Stimulated activated CD4-positive, alpha-beta T cell treated with anti-CD3 and anti-CD28 coated beads, Interleukin-4, amount 100 ng/mL, for 4 hours (primary cell): ENCODE measurements around the gene HIGD1A.
A peak's percentile ranks its signal among the peaks of the same experiment; 100 is the strongest.

Source experiments
- DNase-seq, 2 experiments: peaks; one replicate each; pipeline ENCODE4 v3.0.0-alpha.2; 2020

HIGD1A gene

DNA sequence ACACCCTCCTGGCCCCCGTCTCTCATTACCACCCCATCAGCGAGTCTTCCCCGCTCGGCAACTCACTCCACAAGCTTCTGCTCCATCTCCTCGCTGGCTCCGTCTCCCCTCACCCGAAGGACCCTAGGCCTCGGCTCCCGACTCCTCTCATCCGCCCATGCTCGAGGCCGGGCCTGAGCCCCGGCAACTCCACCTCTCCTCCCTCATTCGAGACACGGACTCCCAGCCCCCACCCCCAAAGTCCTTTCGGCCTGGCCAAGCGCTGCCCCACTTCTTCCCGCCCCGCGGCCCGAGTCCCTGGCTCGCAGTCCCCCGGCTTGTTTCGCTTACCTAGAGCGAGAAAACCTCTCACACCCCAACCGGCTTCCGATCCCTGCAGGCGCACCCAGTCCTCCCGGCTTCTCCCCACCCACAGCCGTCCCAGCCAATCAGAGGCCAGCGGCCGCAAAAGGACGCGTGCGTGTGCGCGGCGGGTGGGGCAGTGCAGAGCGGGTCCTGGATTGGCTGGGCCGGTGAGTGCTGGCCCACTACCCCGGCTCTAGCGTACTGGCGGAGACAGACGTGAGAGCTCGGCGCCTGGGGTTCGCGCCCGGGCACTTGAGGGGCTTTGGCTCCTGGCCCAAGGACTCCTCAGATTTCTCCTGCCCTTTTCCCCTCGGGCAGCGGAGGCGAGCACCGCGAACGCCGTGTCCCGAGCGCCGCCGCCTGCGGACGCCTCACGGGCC is at the start of gene HIGD1A:
TSS of gene HIGD1A (minus strand) at position 385 of the 725 bp plus-strand sequence. CDS start 10,237 bp downstream, outside the sequence.
- DNase-seq: peak; percentile 91 to 93

GRCh38 chr3:42853739-42854302 is 49.5 kb upstream of the HIGD1A start:
- no peak for DNase-seq

DNA sequence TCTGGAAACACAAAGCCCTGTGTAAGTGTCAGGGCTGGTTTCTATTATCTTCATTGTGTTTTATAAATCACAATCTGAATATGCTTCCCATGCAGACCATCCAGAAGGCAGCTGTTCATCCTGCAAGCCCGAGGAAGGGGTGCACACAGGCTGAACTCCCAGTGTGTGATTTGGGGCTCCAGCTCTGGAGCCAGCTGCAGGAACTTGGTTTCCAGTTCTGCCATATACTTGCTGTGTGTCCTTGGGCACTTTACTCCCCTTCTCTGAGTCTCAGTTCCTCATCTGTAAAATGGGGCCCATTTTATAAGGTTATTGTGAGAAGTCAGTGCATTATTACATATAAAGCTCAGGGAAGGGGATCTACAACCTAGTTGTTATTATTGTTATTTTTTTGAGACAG is 48.8 kb upstream of the HIGD1A start:
- DNase-seq: no peak

GRCh38 chr3:42852441-42852840 is 48.2 kb upstream of the HIGD1A start:
- no peak for DNase-seq

- DNase-seq: no peak
These were observed 47.0 kb upstream of the HIGD1A start for GRCh38 chr3:42851228-42851834.

- DNase-seq: no peak
These were observed 46.0 kb upstream of the HIGD1A start for GRCh38 chr3:42850263-42850662.

GRCh38 chr3:42849017-42849416 is 44.7 kb upstream of the HIGD1A start:
- DNase-seq: no peak

- DNase-seq: no peak
These were observed 43.4 kb upstream of the HIGD1A start for GRCh38 chr3:42847731-42848130.

- DNase-seq: no peak
These were observed 42.6 kb upstream of the HIGD1A start for GRCh38 chr3:42846685-42847522.

DNA sequence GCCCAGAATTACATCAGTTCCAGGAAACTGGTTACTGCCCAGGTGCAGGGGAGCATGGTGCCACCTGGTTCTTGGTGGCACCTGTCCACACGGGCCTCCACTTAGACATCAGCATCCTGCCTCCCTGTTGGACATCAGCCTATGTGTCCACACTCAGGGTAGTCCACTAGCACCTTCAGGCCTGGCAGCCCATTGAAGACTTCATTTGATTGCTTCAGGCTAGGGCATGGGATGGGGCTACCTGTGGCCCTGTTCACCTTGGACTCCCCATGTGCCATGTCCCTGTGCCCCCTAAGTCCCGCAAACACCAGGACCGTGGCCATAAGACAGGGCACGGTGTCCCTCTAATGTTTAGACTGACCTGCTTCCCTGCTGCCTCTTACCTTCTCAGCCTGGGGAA is 40.5 kb upstream of the HIGD1A start:
- no peak for DNase-seq

DNA sequence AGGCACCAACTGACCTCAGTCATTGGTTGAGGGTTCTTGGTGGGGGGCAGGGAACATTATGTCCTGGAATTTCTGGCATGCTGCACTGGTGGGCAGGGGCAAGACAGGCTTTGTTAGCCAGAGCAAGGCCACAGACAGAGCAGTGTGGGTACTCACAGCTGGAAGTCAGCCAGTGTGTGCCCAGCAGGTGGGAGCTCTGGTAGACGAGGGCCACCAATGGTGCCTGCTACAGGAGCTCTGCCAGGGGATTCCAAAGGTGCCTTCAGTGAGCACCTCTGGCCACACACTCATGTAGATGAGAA is 40.1 kb upstream of the HIGD1A start:
- no peak for DNase-seq

DNA sequence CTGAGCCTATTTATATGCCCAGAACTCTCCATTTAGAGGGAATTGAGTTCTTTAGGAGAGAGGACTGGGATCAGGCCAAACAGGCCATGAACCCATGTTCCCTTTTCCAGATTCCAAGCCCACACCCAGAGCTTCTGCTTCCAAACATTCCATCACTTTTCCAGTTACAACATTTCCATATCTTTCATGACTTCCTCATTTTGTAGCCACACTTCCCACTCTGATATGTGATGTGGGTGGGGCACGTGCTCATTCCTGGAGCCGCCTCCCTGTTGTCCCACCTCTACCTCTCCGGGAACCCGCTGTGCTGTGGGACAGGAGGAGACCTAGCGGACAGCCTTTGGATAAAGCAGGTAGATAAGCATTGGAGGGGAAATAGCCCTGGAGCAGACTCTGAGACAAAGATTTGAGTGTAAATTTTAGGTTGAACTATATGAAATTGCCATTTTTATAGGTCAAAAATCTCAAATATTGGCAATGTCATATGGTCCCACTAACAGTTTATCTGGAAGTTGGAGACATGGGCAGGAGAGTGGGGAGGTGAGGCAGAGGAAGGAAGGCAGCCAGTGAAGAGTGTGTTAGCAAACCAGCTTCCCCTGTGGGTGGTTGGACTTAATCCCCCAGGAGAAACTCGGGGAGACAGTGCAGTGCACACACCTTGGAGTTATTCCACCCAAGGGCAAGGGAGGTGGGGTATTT is 39.6 kb upstream of the HIGD1A start:
- DNase-seq: no peak

- no peak for DNase-seq
These were observed 37.0 kb upstream of the HIGD1A start for GRCh38 chr3:42841332-42841731.

DNA sequence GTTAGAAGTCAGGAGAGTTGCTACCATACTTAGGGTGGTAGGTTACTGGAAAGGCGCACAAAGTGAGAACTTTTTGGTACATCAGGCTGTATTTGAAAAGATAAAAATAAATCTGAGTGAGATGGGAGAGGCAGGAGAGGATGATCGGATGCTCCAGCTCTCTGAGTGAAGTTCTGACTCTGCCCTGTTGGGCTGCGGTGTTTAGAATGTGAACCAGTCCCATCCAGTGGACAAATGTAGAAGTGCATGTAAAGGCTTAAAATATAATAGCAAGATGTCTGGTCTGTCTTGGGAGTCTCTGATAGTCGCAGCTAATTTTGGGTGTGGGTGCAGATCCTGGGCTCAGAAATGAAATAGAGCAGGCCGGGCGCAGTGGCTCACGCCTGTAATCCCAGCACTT is 35.3 kb upstream of the HIGD1A start:
- no peak for DNase-seq

DNA sequence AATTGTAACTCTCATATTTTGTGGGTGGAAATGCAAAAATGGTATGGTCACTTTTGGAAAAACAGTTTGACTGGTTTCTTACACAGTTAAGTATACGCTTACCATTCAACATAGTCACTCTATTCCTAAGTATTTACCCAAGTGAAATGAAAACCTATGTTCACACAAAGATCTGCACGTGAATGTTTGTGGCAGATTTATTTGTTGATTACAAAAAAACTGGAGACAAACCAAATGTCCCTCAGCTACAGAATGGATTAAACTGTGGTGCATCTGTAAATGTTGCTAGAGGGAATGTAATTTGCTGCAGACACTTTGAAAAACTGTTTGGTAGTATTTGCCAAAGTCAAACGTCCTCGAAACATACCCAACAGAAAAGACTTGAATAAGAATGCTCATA is 34.3 kb upstream of the HIGD1A start:
- no peak for DNase-seq

DNA sequence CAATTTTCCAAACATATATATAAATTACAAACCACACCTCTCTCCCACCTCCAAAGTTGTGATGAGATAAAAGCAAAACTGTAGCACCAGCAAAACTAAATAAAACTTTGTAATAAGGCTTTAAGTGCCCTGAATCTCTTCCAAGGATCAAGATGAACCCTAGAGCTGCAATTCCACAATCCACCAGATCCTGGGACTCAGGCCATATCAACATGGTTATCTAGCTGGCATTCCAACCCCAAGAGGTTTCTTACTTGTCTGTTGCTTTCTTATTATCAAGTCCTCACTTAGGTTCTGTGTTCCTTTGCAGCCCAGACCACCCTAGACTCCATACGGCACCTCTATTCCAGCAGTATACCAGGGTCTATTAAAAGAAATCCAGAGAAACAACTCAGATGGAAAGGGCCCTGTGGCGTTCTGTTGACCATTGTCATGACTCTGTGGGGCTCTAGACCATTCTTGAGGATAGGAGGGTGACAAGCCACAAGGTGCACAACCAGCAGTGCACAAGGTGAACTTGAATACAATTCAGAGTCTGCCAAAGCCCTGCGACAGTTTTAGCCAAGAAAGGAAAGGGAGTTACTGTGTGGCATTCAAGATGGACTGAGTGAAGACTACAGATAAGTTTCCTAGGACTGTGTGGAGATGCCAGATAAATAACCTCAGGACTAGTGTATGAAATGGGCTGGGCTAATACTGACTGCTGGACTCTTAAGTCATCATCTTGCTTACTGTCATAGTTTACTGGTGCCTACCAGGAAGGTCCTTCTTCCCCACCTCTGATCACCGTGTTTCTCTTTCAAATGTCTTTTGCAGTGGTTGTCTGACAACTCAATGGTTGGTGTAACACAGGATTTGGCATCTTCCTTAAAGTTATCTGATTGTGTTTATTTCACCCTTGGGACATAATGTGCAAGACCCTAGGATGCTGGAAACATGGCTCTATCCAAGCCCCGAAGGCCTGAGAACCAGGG is 32.1 kb upstream of the HIGD1A start:
- DNase-seq: no peak

GRCh38 chr3:42831321-42831713 is 27.0 kb upstream of the HIGD1A start:
- peak; percentile 56 to 61 for DNase-seq

DNA sequence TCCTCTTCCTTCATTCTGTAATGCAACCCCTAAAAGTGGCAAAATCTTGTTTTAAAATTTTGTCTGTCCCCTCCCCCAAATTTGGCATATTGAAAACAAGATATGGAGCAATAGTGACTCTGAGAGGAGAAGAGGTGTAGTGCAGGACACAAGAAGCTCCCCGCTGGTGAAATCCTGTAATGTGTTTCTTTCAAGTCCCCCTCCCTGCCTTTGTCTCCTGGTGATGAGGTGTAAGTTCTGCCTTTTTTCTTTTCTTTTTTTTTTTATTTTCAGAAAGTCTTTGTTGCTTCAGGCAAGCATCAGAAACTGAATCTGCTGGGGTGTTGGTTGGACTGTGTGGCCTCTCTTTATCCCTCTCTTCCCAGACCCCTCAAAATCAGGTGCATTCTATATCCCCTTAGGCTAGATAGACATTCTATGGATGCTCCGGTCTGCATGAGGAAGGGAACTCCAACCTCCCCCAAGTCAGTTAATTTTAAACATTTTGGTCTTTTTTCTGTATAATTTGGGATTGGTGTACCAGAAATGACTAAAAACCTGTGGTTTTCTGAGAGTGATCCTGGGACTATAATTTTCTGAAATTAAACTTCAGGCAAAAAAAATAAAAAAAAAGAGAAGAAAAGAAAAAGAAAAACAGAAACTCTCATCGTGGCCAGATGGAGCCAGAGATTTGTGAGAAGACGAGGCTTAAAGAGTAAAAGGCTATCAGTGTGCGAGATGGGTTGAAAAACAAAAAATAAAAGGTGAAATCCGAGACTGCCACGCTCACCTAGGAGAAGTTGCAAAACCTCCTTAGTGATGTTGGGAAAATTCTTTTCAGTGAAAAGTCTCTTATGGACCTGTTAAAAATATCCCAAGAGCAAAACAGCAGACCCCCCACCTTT is 26.4 kb upstream of the HIGD1A start:
- DNase-seq: no peak

DNA sequence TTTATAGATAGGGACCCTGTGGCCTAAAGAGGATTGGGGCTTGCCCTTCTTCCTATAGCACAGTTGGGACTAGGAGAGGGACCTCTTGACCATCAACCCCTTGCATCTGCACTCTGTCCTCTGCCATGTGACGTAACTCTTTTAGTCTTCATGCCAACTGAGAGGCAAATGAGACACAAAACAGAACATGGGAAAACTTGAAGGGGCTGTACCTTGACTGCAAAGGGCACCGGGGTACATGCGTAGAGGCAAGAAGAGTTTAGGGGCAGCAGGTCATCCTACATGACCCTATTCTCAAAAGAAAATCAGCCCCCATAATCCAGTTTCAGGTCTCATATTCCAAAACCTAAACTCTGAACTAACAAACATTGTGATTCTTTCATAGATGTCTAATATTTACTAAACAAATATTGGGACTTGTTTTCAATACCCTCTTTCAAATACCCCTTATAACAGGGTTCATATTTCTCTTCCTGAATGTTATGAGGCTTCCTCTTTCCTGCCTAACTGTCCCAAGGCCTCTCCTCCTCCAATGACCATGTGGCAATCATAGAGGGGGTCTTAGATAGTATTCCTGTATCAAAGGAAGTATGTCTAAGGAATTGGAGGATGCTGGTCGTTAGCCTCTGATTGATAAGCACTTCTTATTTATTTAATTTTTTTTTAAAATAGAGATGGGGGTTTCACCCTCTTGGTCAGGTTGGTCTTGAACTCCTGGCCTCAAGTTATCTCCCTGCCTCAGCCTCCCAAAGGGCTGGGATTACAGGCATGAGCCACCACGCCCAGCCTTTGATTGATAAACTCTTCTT is 25.5 kb upstream of the HIGD1A start:
- DNase-seq: no peak

DNA sequence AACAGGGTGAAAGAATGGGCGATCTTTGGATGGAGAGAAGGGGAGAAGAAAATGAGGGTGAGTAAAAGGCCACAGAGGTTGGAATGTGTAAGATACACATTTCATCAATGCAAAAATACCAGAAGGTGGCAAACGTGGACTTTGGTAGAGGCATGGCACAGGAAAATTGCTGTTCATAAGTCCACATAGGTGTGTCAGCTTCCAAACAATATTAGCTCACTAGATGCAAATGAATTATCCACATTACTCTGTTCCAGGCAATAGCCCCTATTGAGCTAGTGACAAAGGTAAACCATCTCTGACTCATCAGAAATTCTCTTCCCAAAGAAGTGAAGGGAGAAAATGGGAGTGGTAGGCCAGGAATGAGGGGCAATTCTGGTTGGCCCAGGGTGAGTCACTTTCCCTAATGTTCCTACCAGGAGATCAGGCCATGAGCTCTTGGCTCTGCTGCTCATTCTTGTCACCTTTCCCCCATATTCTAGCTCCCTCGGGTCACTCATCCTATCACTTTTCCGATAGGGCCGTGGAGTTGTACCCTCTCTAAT is 24.9 kb upstream of the HIGD1A start:
- DNase-seq: no peak
